HG02884 (cell line): Measurements from ENCODE around the gene DEDD2.
A peak's percentile ranks its signal among the peaks of the same experiment; 100 is the strongest.

Experiments
- ATAC-seq: cut with Tn5 transposase; IDR thresholded peaks from one replicate; pipeline ENCODE4 v1.9.1; 2021; ENCODE audit warnings: mild to moderate bottlenecking, moderate library complexity; ENCODE audit not compliant: unreplicated experiment

Gene DEDD2

DNA sequence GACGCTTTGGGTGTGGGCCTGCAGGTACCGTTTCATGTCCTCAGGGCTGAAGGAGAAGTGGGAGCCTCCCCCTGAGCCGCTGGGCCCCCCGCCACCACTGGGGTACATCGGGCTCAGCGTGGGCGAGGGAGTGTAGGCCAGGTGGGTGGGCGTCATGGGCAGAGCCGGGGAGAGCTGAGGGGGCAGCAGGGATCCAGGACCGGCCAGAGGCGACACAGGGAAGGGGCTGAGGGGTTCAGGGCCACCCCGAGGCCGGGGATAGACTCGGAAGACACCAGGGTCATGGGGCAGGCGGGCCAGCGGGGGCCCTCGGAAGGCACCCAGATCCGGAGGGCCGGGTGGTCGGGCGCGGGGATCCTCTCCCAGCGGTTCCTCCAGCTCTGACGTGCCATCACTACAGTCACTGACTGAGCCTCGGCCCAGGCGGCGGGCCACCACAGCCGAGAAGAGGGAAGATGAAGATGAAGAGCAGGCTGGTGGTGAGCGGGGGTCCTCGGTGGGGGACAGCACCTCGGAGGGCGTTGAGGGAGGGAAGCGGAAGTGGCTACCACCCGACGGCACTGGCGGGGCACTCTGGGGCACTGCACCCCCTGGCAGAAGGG, 31.8 kb upstream of the DEDD2 start:
- ATAC-seq, result no peak

DNA sequence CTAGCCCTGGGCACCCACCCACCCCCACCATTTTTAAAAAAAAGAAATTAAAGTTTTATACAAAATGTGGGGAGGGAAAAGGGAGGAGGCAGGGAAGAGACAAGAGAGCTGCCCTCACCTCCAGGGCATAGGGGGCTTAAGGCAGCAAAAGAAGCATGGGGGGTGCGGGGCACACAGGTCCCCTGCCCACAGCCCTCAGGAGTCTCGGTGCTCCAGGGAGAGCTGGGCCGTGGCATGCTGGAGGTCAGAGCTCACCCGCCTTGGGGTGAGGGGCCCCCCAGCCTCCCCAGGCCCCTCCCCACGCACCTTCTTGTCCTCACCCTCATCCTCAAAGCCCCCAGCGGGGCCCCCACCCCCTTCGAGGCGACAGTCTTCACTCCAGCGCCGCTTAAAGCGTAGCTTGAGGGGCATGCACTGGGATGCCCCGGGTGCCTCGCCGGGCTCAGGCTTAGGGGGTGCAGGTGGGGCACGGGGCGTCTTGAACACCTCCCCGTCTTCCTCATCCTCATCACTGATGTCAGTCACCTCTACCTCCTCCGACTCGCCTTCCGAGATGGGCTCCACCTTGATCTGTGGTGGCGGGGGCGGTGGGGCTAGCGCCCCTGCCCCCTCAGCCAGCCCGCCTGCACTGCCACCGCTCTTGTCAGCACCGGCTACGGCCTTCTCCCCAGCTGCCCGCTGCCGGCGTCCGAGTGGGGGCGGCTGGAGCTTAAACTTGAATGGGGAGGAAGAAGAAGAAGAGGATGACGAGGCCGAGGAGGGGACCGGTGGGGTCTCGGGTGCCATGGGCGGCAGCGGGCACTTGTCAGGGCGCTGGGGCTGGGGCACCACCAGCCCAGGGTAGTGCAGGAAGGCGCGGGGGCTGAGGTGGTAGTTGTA, 31.0 kb upstream of the DEDD2 start:
- ATAC-seq, result no peak

DNA sequence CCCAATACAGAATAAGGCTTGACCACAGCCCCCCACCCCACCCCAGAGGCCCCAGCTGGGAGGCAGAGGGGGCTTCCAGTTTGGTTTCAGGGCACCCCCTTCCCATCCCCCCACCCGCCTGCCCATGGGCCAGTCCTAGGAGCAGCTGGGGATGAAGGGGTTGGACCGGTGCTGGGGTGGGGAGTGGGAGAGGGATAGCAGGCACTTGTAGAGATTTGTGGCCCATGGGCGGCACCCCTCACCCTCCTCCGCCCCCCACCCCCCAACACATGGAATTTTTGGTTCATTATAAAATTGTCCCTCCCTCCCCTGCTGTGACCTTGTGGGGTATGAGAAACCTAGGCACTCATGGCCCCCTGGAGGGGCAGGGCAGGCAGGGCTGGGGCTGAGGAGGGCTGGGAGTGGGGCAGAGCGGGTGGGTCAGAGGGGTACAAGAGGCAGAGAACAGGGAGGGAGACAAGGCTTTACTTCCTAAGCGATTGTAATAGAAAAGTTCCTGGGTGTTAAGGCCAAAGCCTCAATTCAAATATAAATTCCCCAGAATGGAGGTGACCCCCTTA, 30.2 kb upstream of the DEDD2 start:
- no peak for ATAC-seq

DNA sequence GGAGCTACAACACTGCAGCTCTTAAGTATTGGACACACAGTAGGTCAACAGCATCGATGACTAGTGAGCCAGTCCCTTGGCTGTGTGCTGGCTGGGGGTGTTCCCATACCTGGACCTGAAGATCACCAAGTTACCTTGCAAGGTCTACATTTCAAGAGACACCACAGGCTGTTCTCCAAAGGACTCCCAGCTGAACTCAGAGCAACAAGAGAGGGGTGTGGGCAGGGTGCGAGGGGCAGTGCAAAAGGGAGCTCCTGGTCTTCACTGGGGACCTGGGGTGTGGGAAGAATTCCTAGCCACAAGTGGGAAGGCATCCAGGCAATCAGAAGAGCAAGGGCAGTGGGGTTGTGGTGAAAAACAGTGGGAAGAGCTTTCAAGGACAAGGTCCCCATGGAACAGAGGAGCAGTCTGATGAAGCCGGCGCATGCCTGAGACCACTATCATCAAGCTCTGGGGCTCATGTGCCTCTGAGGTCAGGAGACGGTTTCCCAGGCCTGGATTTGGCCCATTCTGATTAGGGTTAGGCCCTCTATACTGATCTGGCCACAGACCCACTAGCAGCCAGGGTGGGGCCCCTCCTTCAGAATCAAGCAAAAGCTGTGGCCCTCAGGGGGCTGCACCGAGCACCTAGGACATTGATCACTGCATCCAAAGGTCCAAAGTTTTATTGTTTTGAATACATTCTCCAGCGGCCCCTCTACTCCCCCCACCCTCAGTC, 29.6 kb upstream of the DEDD2 start:
- ATAC-seq, result no peak

DNA sequence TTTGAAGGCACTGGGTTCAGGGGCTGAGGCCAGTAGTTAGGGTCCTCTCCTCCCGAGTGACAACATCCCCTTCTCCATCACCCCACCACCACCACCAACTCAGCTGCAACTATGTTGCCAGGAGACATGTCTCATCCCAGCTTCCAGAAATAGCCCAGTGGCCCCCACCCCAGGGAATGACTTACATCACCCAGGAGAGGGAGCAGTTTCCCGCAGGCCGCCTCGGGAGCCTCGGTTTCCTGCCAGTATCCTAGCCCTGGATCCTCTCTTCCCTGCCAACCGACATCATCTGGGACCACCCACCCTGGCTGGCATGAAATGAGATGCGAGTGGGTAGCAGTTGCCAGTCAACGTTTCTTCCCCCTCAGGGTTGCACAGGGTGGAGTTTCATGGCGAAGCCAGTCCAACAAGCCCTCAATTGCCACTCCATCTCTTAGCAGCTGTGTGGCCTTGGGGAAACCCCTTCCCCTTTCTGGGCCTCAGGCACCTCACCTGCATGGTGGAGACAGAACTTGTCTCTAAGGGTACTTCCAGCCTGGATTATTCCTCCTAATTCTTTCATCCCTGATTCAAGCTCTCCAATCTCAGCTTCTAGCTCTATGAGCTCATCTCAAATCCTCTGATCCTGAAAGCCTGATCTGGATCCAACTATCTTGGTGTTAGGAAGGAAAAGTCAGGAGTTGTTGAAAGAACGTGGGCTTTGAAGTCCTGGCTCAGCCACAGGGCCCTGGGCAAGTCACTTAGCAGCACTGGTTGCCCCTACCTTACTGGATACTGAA, 28.9 kb upstream of the DEDD2 start:
- ATAC-seq, result no peak

DNA sequence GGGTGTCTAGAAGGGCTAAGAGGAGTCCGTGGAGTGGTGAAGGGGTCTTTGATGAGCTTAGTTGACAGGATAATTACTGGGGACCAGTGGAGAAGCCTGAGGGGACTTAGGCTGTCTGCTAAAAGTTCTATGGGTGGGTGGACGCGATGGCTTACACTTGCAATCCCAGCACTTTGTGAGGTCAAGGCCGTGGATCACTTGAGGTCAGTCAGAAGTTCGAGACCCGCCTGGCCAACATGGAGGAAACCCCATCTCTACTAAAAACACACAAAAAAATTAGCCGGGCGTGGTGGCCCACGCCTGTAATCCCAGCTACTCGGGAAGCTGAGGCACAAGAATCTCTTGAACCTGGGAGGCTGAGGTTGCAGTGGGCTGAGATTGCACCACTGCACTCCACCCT, 27.8 kb upstream of the DEDD2 start:
- ATAC-seq, result no peak

DNA sequence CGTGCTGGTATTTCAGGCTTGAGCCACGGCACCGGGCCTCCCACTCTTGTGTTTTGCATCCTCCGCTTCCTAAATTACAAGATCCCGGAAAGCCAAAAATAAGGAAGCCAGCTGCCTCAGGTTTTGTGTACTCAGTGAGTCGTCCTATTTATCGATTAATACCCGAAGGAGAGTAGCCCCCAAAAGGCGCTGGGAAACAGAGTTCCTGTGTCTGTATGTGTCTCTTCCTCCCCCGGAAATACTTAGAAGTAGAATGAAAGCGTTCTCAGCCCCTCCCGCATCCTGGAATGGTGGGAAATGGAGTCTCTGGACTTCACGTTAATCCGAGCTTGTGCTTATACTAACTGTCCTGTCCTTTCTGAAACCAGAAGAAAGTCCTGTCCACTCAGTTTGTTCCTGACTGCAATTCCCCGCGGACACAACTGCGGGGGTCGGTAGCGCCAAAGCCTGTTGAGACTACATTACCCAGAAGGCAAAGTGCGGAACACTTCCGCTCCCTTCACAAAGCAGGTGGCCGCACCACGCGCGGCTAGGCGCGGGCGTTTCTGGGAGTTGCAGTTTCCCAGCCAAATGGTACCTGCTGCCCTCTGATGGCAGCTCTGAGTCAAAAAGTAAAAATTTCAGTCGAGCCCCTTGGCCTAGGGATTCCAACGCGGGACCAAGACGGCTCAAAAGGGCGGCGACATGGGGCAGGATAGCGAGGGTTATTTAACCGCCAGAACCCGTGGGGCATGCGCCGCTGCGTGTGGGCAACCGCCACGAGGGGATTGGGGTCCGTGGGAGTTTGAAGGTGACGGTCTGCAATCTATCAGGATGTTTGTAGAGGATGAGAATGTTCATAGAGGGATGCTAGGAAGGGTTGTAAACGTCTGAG, 27.1 kb upstream of the DEDD2 start:
- peak; percentile 26 for ATAC-seq

DNA sequence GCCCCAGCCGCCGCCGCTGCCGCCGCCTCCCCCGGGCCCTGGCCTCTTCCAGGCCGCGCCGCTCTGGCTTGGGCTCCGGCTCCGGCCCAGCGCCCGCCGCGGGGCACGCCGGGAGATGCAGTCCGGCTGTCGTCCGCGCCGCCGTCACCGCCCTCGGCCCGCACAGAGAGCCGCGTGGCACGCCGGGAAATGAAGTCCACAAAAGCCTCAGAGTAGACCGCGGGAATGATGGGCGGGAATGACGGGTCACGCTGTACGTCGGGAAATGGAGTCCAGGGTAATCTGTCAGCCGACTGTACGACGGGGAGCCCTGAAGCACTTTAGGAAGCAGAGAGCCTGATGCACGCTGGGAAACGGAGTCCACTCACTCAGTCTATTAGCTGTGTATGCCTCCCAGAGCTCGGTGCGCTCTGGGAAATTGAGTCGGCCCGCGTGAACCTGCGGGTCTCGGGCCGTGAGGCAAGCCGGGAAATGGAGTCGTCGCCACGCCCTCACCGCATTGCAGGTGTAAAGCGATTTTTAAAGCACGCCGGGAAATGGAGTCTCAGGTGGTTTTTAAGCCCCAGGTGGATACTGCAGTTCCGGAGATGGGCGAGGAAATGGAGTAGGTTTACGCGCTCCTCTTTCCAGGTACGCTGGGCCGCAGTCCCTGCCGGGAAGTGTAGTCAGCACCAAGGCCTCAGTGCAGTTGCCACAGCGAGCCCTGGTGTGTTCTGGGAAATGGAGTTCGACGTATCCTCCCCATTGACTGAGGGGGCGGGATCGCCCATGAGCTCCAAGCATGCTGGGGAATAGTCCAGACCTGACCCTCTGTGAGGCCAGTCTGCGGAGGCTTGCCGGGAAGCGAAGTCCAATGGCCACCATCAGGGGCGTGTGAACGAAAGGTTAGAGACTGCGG, 25.3 kb upstream of the DEDD2 start, which contains the start of gene GSK3A:
Gene GSK3A (minus strand): TSS at position 91 of the 898 bp plus-strand sequence. CDS start 137 bp downstream, outside the sequence.
- ATAC-seq, result peak; percentile 58

DNA sequence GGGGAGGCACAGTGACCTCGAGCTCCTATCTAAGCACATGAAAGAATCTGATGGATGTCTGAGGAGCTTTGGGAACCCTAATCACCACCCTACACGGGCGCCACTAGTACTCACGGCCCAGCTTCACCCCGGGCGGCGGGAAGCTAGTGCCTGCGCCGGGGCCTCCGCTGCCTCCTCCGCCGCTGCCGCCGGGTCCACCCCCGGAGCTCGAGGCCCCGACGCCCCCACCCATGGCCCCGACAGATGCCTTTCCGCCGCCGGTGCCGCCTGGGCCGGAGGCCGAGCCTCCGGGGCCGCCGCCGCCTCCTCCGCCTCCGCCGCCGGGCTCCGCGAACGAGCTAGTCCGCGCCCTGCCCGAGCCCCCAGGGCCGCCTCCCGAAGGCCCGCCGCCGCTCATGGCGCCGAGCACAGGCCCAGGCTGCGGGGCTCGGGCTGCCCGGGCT, 24.6 kb upstream of the DEDD2 start:
- no peak for ATAC-seq

DNA sequence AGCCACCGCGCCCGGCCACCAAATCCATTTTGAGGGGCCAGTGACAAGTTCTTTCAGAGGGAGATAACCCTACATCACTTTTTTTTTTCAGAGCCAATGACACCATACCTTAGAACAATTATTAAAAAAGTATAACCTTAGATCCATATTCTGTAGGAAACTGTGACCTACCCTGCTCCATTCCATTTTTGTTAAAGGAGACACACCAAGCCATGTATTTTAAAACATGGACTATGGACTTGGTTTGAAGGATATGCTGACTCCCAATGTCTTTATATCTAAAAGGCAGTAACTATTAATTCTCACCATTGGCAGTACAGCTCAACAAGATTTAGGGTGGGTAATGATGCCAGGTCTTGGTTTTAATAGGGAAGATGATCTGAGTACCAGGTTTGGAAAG, 23.8 kb upstream of the DEDD2 start:
- no peak for ATAC-seq

DNA sequence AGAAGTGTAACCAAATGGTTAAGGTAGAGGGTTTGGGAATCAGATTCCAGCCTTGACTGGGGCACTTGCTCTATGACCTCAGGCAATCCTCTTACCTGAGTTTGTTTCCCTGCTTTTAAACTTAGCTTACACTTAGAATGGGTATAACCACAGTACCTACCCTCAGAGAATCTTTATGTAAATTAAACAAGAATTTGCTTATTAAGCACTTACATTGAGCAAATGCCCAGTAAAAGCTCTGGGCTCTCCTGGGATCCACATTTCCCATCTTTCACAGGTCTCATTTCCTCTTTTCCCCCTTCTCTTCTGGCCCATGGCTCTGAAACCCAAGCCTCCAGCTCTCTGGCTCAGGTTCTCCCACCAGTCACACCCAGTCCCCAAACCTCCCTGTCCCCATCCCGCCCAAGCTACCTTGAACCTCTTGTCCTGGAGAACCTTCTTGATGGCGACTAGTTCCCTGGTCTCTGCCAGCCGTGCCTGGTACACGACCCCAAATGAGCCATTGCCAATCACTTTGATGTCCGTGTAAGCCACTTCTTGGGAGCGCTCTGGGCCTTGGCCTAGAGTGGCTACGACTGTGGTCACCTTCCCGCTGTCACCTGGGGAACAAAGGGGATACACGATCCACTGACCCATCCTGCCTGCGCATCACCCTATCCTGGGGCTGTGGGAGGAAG, 22.2 kb upstream of the DEDD2 start:
- no peak for ATAC-seq

DNA sequence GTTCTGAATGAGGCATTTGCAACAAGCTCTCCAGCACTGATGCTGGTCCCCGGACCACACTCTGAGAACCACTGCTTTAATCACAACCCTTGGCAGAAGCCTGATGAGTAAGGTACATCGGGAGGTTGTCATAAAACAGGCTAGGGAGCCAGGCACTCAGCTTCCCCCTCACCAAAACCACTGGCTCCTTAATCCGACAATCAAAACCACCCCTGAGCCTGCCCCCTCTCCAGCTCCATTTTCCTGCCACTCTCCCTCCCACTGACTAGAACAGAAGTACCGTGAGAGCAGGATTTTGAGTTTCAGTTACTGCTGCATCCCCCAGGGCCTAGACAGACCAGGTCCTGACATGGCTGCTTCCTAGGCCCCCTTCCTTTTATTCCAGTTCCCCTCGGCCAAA, 17.7 kb upstream of the DEDD2 start:
- no peak for ATAC-seq

DNA sequence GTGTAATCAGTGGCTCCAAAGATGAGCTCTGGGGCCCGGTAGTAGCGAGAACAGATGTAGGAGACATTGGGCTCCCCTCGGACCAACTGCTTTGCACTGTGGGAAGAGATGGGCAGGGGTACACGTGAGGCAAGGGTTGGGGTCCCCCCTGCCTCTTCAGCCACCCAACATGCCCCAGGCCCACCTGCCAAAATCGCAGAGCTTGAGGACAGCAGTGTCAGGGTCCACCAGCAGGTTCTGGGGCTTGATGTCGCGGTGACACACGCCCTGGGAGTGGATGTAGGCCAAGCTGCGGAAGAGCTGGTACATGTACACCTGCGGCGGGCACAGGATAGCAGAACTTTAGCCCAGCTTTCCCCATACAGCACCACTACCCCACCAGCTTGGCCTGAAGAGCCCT, 16.9 kb upstream of the DEDD2 start:
- no peak for ATAC-seq

DNA sequence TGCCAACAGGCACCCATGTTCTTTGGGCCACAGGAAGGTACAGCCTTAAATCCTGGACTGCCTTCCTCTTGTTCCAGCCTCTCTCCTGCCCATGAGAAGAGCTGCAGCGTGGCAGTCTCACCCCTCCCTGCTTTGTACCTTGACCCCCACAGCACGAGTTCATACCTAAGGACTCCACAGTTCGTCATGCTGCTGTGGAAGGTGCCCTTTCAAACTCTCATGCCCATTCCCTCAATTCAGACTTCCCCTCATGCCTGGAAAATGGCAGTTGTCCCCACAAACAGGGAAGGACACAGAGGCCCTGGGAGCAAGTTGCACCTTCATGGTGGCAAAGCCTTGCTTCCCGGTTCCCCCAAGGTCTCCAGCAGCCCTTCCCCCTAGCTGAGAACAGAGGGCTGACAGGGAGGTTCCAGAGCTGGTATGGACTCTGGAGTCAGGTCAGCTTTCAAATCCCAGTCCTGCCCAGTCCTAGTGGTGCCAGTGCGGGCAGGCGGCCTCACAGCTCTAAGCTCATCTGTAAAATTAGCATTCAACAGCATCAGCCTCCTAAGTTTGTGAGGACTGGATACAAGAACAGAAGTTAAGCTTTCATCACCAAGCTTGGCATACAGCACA, 16.3 kb upstream of the DEDD2 start:
- ATAC-seq, result no peak

DNA sequence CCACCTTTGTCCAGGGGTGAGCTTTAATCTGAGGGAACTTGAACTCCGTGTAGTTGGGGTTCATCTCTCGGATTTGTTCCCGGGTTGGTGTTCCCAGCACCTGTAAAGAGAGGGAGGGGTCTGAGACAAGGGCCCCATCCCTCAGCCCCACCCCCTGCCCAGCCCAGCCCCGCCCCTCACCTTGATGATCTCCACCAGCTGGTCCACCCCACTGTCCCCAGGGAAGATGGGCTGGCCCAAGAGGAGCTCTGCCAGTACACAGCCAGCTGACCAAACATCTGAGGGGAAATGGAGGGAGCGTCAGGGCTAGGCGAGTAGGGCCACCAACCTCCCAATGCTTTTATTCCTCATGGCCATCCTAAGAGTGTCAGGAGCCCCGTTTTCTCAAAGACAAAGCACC, 15.6 kb upstream of the DEDD2 start:
- no peak for ATAC-seq

DNA sequence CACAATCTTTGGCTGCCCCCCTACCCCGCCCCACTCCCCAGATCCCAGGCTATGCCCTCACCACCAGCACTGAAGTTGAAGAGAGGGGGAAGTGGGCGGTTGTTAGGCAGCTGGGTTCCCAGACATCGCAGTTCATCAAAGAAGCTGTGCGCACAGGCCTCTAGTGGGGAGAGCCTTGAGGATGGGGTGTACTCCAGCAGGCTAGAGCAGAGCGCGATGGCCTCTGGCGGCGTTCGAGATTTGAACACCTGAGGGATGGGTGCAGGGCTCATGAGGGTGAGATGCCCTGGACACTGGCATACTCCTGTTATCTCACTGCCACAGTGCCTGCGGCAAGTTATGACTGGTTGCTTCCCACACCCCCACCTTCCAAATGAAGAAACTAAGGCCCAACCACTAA, 15.0 kb upstream of the DEDD2 start:
- ATAC-seq, result no peak

DNA sequence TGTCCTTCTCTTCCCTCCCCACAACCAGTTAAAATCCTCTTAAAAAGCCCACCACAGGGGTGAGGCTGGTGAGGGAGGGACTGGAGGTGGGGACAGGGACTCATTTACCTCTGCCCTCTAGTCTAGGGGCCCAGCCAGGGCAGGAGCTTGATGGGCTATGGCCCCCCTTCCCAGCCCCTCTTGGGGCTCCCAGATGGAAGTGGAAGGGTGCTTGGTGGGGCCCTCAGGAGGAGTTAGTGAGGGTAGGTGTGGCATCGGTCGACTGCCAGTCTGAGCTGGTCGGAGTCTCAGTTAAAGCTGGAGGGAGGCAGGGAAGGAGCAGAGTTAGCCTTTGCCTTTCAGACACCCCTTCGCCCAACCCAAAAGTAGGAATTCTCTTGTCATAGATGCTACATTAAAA, 13.1 kb upstream of the DEDD2 start:
- ATAC-seq, result no peak
